Measurements from ENCODE around the gene CATSPERE.
"Not testable (repeated sequence)": the region's sequence is repeated elsewhere in the genome, so short reads cannot be mapped to it uniquely, and the experiment has no call there.

CATSPERE gene

DNA sequence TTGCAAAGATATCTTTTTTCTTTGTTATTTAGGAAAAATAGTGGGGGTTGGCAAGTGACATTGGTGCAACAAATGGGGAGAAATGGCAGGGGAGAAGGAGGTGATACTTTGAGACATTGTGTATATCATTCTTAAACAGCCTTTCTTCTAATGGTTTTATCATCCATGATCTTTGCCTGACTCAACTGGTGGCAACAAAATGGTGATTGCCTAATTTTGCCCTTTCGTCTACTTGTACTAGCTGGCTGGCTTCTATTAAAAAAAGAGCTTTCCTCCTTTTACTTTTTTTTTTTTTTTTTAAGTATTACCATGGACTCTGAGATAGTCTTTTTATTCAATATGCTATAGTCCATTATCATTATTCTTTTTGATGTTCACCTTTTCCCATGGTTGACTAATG, 219.6 kb downstream of the CATSPERE start:
- peaks cover 7% of the 10 kb centered on the region for H3K9me3 Mint-ChIP-seq

DNA sequence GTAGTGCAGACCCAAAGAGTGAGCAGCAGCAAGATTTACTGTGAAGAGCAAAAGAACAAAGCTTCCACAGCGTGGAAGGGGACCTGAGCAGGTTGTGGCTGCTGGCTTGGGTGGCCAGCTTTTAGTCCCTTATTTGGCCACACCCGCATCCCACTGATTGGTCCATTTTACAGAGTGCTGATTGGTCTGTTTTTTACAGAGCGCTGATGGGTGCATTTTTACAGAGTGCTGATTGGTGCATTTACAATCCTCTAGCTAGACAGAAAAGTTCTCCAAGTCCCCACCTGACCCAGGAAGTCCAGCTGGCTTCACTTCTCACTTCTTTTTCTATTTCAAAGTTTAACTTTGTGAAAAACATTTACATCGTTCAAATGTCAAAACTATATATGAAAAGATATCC, 221.0 kb downstream of the CATSPERE start:
- not testable (repeated sequence) for H3K27ac Mint-ChIP-seq; H3K9me3 Mint-ChIP-seq; H3K27me3 Mint-ChIP-seq (ENCODE audit: low read depth, poor library complexity); DNase-seq; H3K4me3 Mint-ChIP-seq
- Mint-ChIP-seq H3K36me3 (ENCODE audit: low read depth) (peaks cover 59% of the 10 kb centered on the region), H3K4me1 (peaks cover 11% of the 10 kb centered on the region)

More for the DNA sequence above, 219.6 kb downstream of the CATSPERE start:
- Mint-ChIP-seq H3K4me1 (peaks cover 9% of the 10 kb centered on the region), H3K4me3 (no peak overlapping the region), H3K27me3 (ENCODE audit: low read depth, poor library complexity) (no peaks in the 10 kb centered on the region), H3K36me3 (ENCODE audit: low read depth) (peaks cover 63% of the 10 kb centered on the region), H3K27ac (no peak overlapping the region)
- TF ChIP-seq, protein P1, sequence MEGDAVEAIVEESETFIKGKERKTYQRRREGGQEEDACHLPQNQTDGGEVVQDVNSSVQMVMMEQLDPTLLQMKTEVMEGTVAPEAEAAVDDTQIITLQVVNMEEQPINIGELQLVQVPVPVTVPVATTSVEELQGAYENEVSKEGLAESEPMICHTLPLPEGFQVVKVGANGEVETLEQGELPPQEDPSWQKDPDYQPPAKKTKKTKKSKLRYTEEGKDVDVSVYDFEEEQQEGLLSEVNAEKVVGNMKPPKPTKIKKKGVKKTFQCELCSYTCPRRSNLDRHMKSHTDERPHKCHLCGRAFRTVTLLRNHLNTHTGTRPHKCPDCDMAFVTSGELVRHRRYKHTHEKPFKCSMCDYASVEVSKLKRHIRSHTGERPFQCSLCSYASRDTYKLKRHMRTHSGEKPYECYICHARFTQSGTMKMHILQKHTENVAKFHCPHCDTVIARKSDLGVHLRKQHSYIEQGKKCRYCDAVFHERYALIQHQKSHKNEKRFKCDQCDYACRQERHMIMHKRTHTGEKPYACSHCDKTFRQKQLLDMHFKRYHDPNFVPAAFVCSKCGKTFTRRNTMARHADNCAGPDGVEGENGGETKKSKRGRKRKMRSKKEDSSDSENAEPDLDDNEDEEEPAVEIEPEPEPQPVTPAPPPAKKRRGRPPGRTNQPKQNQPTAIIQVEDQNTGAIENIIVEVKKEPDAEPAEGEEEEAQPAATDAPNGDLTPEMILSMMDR (IDR thresholded peaks at IDR 0.05) = no peak
- no peak for DNase-seq
